ENCODE measurements around the gene FRMD4A.
"Not testable (repeated sequence)": the region's sequence is repeated elsewhere in the genome, so short reads cannot be mapped to it uniquely, and the experiment has no call there.

Gene FRMD4A

GRCh38 chr10:13961097-13961496, 369.6 kb downstream of the FRMD4A start:
- ChIA-PET CTCF (interaction anchor here (0.9 to 1.5 kb wide), 5 partner anchors 9 to 185 kb away, joined by 3 to 4 read pairs (median 4); no protein-coding TSS in a partner anchor), POLR2A (interaction anchor here (0.8 to 1.5 kb wide), 2 partner anchors 40 to 225 kb away, joined by 4 to 7 read pairs; no protein-coding TSS in a partner anchor)
- TF ChIP-seq CTCF (IDR thresholded peaks at IDR 0.05; ENCODE audit: control extremely low read depth, extremely low read depth, low read depth, missing control alignments) = no peak
- no peak for DNase-seq (ENCODE audit: extremely low spot score)

- DNase-seq (ENCODE audit: extremely low spot score) = no peak
- TF ChIP-seq CTCF (IDR thresholded peaks at IDR 0.05; ENCODE audit: control extremely low read depth, extremely low read depth, low read depth, missing control alignments) = no peak
- CTCF ChIA-PET = interaction anchor here (1.0 to 1.4 kb wide), 4 partner anchors 9 to 32 kb away, joined by 3 to 4 read pairs (median 4); no protein-coding TSS in a partner anchor
- POLR2A ChIA-PET = interaction anchor here (1.5 kb wide), 1 partner anchor 225 kb away, joined by 4 read pairs; no protein-coding TSS in a partner anchor
These were observed 370.1 kb downstream of the FRMD4A start for GRCh38 chr10:13960603-13961002.

- CTCF ChIA-PET = interaction anchor here (1.0 to 1.4 kb wide), 4 partner anchors 10 to 38 kb away, joined by 3 to 4 read pairs (median 4); no protein-coding TSS in a partner anchor
- DNase-seq (ENCODE audit: extremely low spot score) = no peak
- TF ChIP-seq CTCF (IDR thresholded peaks at IDR 0.05; ENCODE audit: control extremely low read depth, extremely low read depth, low read depth, missing control alignments) = no peak
- POLR2A ChIA-PET = interaction anchor here (1.1 to 1.5 kb wide), 2 partner anchors 226 kb away, joined by 4 to 12 read pairs; no protein-coding TSS in a partner anchor
These were observed 371.0 kb downstream of the FRMD4A start for GRCh38 chr10:13959443-13960359.

- DNase-seq (ENCODE audit: extremely low spot score) = no peak
- TF ChIP-seq CTCF (IDR thresholded peaks at IDR 0.05; ENCODE audit: control extremely low read depth, extremely low read depth, low read depth, missing control alignments) = no peak
- ChIA-PET POLR2A (no interaction called here), CTCF (interaction anchor here (1.1 to 1.2 kb wide), 2 partner anchors 9 to 17 kb away, joined by 3 read pairs; no protein-coding TSS in a partner anchor)
These were observed 372.9 kb downstream of the FRMD4A start for GRCh38 chr10:13957856-13958255.

GRCh38 chr10:13956826-13957225, 373.9 kb downstream of the FRMD4A start:
- POLR2A ChIA-PET = no interaction called here
- DNase-seq (ENCODE audit: extremely low spot score) = no peak
- TF ChIP-seq CTCF (IDR thresholded peaks at IDR 0.05; ENCODE audit: control extremely low read depth, extremely low read depth, low read depth, missing control alignments) = no peak
- CTCF ChIA-PET = interaction anchor here (1.2 kb wide), 1 partner anchor 18 kb away, joined by 3 read pairs; no protein-coding TSS in a partner anchor

GRCh38 chr10:13955409-13956068, 375.2 kb downstream of the FRMD4A start:
- CTCF ChIA-PET = no interaction called here
- DNase-seq (ENCODE audit: extremely low spot score) = no peak
- POLR2A ChIA-PET = no interaction called here
- TF ChIP-seq CTCF (IDR thresholded peaks at IDR 0.05; ENCODE audit: control extremely low read depth, extremely low read depth, low read depth, missing control alignments) = no peak

GRCh38 chr10:13954195-13954594, 376.5 kb downstream of the FRMD4A start:
- CTCF ChIA-PET; DNase-seq (ENCODE audit: extremely low spot score); POLR2A ChIA-PET: not testable (repeated sequence)
